Measurements from ENCODE around the gene ZNF777. TPM values are rescaled to one million over a fixed set of nuclear protein-coding genes. Genes with fewer than 3 reads are reported as not detected.

Gene ZNF777
- total and polyA plus RNA-seq, 9 of the 15 experiments (the other 6 are each of a cell fraction or from before 2014, with no cell fraction given): 0.11 to 32.6 (median 9.0) TPM

DNA sequence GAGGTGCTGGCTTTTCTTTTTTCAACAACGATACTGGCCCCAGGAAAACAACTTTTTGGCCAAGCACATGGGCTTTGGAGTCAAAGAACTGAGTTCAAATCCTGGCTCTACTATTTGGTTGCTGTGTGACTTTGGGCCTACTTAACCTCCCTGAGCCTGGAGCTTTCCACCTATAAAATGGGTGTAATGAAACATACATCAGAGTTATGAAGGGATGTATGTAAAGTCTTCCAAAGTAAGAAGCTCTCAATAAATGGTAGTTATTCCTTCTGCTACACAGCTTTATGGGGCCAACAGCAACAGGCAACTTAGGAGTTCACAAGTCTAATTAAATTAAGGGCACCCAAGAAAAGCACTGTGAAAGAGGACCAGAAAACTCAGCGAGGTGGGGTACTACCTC, 33.0 kb downstream of the ZNF777 start:
- DNase-seq (ENCODE audit: extremely low read depth in 1 of 4, low spot score in 3 of 4) (no peak), ATAC-seq (no peak), FAIRE-seq (peak; percentile 51)
- no peak overlapping the region for H3K27ac ChIP-seq (ENCODE audit: extremely low read depth, low read depth, low read length)
- peaks cover 0 to 7% of the 10 kb centered on the region in 2 experiments; a peak in 3 of 5 replicates for H3K4me1 ChIP-seq (replicated peaks in 1 of 2; ENCODE audit: control insufficient read depth in 2 of 2, insufficient read depth in 2 of 2, low read length in 2 of 2)
- TF ChIP-seq RBM25 (IDR thresholded peaks at IDR 0.05; ENCODE audit: low read depth, low read length, severe bottlenecking) (peak; percentile 53), ESRRA (IDR thresholded peaks at IDR 0.05; ENCODE audit: borderline replicate concordance, low read depth) (peak; percentile 47)
- TF ChIP-seq, protein P1, sequence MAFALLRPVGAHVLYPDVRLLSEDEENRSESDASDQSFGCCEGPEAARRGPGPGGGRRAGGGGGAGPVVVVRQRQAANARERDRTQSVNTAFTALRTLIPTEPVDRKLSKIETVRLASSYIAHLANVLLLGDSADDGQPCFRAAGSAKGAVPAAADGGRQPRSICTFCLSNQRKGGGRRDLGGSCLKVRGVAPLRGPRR (CRISPR knock-in tag; IDR thresholded peaks at IDR 0.05): no peak
- H3K4me2 ChIP-seq (ENCODE audit: insufficient read depth, low read length): no peak overlapping the region
- no peaks in the 10 kb centered on the region for H3K79me2 ChIP-seq (ENCODE audit: control insufficient read depth, insufficient read depth, low read length)
- H3K36me3 ChIP-seq (ENCODE audit: control insufficient read depth, insufficient read depth, low read length): peaks cover 19% of the 10 kb centered on the region; the same call in 1 of the 3 replicates
- no peak overlapping the region for H2AFZ ChIP-seq (ENCODE audit: low read depth, low read length)
- ChIA-PET CTCF (ENCODE audit: low intra/inter-chr PET ratio) (no interaction called here), POLR2A (interaction anchor here (1.0 to 1.2 kb wide), 2 partner anchors 67 to 281 kb away, joined by 3 to 5 read pairs; partner anchors contain the start of gene ZNF398)
- H4K20me1 ChIP-seq (replicated peaks; ENCODE audit: control insufficient read depth, insufficient read depth, low read length): no peaks in the 10 kb centered on the region
- no peaks in the 10 kb centered on the region for H3K9me3 ChIP-seq (replicated peaks; ENCODE audit: control insufficient read depth, insufficient read depth, low read depth, low read length)
- in situ Hi-C loops (cut with MboI) (no loop called here), intact Hi-C loops (cut with micrococcal nuclease) (loop anchor here (10.0 kb wide), 1 partner anchor 197 kb away; no protein-coding TSS in a partner anchor)
- no peak overlapping the region for H3K9ac ChIP-seq (ENCODE audit: insufficient read depth in 1 of 2, low read depth in 2 of 2, low read length in 2 of 2)
- no peak overlapping the region for H3K4me3 ChIP-seq
- no peaks in the 10 kb centered on the region for H3K9me1 ChIP-seq (ENCODE audit: control insufficient read depth, insufficient read depth, low read length)
- no peaks in the 10 kb centered on the region for H3K27me3 ChIP-seq (ENCODE audit: control insufficient read depth in 2 of 2, insufficient read depth in 2 of 2, low read length in 2 of 2)
- WGBS (ENCODE audit: insufficient coverage, low coverage, missing lambda C conversion rate): 48% methylated on average over 2 of the region's 2 CpGs
- BruUV-seq (replicated peaks): no TSS peak

DNA sequence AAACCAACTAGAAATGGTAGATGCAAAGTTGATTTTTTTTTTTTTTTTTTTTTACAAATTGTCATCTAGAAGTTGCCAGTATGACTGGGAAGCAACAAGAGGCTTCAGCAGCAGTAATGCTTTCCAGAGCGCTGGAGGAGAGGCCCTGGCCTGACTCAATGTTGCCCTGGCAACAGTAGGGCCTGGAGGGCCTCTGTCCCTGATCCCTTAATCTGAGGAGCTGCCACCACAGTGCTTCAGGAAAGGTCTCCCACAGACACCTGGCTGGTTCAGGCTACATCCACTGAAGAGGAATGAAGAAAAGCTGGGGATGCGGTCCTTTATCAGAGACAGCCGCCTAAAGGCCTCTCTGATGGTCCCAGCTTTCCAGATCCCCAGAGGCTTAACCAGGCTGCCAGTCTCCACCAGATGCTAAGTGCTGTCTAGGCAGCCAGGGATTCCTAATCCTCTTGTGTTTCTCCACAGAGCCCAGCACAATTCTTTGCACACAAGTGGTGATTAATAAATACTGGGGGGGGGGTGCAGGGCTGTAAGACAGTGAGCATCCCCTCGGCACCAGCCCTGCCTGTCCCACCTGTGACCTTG, 33.7 kb downstream of the ZNF777 start:
- intact Hi-C loops (cut with micrococcal nuclease) (loop anchor here (10.0 kb wide), 1 partner anchor 198 kb away; no protein-coding TSS in a partner anchor), in situ Hi-C loops (cut with MboI) (no loop called here)
- H3K4me1 ChIP-seq (replicated peaks in 1 of 2; ENCODE audit: control insufficient read depth in 2 of 2, insufficient read depth in 2 of 2, low read length in 2 of 2): peaks cover 0 to 14% of the 10 kb centered on the region in 2 experiments; a peak in 3 of 5 replicates
- H3K9me1 ChIP-seq (ENCODE audit: control insufficient read depth, insufficient read depth, low read length): no peaks in the 10 kb centered on the region
- H3K79me2 ChIP-seq (ENCODE audit: control insufficient read depth, insufficient read depth, low read length): no peaks in the 10 kb centered on the region
- ChIA-PET POLR2A (interaction anchor here (1.0 to 1.2 kb wide), 2 partner anchors 66 to 280 kb away, joined by 3 to 5 read pairs; partner anchors contain the start of gene ZNF398), CTCF (ENCODE audit: low intra/inter-chr PET ratio) (no interaction called here)
- H3K27ac ChIP-seq (ENCODE audit: extremely low read depth, low read depth, low read length): no peak overlapping the region
- H3K4me3 ChIP-seq: no peak overlapping the region
- no peaks in the 10 kb centered on the region for H3K27me3 ChIP-seq (ENCODE audit: control insufficient read depth in 2 of 2, insufficient read depth in 2 of 2, low read length in 2 of 2)
- peaks cover 12% of the 10 kb centered on the region; the same call in 1 of the 3 replicates for H3K36me3 ChIP-seq (ENCODE audit: control insufficient read depth, insufficient read depth, low read length)
- no peaks in the 10 kb centered on the region for H4K20me1 ChIP-seq (replicated peaks; ENCODE audit: control insufficient read depth, insufficient read depth, low read length)
- DNase-seq (ENCODE audit: extremely low read depth in 1 of 4, low spot score in 3 of 4) (no peak), ATAC-seq (no peak), FAIRE-seq (no peak)
- peak overlapping the region in 1 of 2 experiments; percentile 37; a peak in 1 of 4 replicates for H3K9ac ChIP-seq (ENCODE audit: insufficient read depth in 1 of 2, low read depth in 2 of 2, low read length in 2 of 2)
- no peak overlapping the region for H2AFZ ChIP-seq (ENCODE audit: low read depth, low read length)
- WGBS (ENCODE audit: insufficient coverage, low coverage, missing lambda C conversion rate): 61% methylated on average over 4 of the region's 4 CpGs
- no peak overlapping the region for H3K4me2 ChIP-seq (ENCODE audit: insufficient read depth, low read length)
- no TSS peak for BruUV-seq (replicated peaks)
- no peak for TF ChIP-seq ZNF584 (CRISPR knock-in tag; IDR thresholded peaks at IDR 0.05; ENCODE audit: low read depth)
- no peak for TF ChIP-seq ZNF644 (tag; IDR thresholded peaks at IDR 0.05; ENCODE audit: low read depth)
- TF ChIP-seq, protein P2, sequence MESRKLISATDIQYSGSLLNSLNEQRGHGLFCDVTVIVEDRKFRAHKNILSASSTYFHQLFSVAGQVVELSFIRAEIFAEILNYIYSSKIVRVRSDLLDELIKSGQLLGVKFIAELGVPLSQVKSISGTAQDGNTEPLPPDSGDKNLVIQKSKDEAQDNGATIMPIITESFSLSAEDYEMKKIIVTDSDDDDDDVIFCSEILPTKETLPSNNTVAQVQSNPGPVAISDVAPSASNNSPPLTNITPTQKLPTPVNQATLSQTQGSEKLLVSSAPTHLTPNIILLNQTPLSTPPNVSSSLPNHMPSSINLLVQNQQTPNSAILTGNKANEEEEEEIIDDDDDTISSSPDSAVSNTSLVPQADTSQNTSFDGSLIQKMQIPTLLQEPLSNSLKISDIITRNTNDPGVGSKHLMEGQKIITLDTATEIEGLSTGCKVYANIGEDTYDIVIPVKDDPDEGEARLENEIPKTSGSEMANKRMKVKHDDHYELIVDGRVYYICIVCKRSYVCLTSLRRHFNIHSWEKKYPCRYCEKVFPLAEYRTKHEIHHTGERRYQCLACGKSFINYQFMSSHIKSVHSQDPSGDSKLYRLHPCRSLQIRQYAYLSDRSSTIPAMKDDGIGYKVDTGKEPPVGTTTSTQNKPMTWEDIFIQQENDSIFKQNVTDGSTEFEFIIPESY (CRISPR knock-in tag; IDR thresholded peaks at IDR 0.05): peak; percentile 37; the same call in 1 of the 2 replicates
- peak; percentile 63 for TF ChIP-seq RFX1 (IDR thresholded peaks at IDR 0.05)
- H3K9me3 ChIP-seq (replicated peaks; ENCODE audit: control insufficient read depth, insufficient read depth, low read depth, low read length): no peaks in the 10 kb centered on the region

Data from K562 (cell line).